ENCODE results near the gene NAT10.
"Not testable (repeated sequence)": the region's sequence is repeated elsewhere in the genome, so short reads cannot be mapped to it uniquely, and the experiment has no call there.

The NAT10 gene

DNA sequence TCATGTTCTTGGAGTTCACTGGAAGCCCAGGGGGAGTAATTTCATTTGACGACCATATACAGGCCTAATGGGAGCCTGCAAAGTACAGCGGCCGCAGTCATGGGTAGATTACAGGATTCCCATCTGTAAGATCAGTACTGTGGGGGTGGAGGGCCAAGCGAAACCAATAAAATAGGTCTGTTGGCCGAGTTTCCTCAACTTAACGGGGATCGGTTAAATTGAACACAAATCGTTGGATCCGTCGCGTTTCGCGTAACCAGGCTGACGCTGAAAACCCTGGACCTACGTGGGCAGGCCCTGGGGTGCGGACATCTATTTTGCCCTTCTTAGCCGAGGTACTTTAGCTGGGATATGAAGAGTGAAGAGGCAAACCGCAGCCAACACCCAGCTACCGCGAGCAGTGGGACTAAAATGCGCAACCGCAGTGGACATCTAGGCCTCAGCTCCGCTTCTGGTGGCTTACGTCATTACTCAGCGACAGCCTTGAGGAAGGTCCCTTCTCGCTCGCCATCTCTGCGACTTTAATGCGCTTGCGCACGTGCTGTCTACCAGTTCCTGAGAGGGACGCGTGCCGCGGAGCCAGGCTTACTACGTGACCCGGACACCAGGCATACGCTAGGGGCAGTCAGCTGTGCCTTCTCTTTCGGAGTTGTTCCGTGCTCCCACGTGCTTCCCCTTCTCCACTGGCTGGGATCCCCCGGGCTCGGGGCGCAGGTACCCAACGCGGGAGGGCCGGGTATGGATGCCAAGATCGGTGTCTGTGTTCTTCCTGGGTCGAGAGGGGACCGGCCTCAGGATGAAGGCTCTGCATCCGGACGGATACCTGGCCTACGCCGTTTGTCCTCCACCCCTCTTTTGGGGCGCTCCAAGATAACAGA lies at the start of gene NAT10:
Gene NAT10 (plus strand): TSS at position 551 of the 878 bp plus-strand sequence. CDS start 2,597 bp downstream, outside the sequence.
- DNase-seq (ENCODE audit: low spot score): peak; percentile 99

DNA sequence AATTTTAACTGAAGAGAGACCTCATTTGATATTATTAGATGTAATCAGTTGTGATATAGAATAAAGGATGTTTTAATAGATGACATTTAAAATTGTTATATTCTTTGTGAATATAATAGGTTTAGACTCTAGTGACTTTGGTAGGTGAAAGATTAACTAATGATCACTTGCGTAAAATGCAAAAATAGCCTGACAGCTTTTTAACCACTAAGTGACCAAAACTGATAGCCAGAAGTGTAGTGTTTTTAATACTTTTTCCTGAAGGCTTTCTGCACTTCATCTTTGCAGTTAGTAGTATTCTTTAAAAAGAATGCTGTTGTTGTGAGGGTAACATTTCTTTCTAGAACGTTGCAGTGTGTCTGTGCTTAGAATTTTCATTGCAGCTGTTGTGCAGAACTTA lies 48.8 kb upstream of the NAT10 start:
- DNase-seq (ENCODE audit: low spot score): no peak

DNA sequence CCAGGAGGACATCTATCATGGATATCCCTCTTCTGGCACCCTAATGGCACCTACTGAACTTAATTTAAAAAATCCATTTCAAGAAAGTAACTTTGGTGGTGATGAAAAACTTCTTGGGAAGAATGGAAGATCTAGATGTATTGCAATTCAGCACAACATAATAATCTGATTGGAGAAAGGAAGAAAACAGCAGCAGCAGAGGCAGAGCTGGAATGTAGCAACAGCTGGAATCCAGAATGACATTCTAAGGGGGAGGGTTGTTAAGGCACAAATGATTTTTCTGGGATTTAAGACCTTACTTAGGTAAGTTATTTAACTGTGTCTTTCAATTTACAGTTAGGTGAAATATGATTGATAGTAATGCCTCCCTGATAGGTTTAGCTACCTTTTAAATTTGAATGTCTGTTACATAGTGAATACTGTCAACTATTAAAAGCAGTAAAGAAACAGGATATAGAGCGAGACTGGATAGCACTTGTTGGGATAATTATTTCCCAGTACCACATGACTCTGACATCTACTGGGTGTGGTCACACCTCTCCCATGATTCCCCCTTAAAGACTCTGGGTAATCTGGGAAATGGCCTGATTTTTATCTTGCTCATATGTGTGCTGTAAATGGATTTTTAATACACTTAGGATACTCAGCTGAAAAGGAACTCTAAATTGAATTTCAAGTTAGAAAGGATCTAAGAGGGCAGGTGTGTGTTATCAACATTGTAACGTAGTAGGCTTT lies 42.2 kb upstream of the NAT10 start:
- DNase-seq (ENCODE audit: low spot score): no peak

DNA sequence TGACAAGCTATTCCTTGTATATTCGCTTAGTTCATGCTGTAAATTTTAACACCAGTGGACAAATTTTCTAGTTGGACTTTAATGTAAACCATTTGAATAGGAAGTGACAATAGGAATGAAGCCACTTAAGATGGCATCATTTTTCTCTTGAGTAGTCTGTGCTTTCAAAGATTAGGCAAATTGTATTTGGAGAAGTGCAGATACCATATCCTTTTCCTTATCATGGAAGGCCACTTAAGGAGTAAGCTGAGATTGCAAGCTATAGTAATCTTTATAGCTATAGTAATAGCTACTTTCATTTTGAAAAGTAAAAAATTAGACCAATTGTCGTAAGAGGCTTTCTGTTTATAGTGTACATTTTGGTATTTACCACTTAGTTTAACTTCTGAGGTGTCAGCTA lies 41.1 kb upstream of the NAT10 start:
- DNase-seq (ENCODE audit: low spot score): no peak

DNA sequence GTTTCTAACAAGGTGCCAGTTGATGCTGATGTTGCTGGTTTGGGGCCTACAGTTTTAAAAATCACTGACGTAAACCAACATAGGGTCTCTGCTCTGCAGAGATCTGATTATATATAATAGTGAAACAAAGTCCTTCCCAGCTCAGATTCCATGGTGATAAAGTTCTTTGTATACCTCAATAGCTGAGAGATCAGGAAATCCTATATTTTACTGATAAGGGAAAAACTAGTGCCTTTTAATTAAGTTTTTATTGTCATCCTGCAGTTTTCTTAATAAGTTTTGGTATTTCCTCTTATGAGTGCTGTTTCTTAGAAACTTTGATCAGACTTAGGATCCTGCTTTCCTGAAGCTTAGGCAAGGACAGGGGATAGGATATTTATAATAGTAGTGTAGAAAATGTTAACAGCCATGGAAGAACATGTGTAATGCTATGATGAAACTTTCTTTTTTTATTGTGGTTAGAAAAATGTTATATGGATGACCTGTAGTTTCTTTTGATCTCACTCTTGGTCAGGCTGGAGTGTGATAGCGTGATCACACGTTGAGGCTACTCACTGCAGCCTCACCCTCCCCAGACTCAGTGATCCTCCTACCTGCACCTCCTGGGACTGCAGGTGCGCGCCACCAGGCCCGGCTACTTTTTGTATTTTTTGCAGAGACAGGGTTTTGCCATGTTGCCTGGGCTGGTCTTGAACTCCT lies 39.8 kb upstream of the NAT10 start:
- DNase-seq (ENCODE audit: low spot score): peak; percentile 69

DNA sequence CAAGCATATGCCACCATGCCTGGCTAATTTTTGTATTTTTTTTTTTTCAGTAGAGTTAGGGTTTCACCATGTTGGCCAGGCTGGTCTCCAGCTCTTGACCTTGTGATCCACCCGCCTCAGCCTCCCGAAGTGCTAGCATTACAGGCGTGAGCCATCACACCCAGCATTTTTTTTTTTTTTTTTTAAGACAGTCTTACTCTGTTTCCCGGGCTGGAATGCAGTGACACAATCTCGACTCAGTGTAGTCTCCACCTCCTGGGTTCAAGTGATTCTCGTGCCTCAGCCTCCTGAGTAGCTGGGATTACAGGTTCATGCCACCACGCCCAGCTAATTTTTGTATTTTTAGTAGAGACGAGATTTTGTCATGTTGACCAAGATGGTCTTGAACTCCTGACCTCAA lies 38.7 kb upstream of the NAT10 start:
- not testable (repeated sequence) for DNase-seq (ENCODE audit: low spot score)

DNA sequence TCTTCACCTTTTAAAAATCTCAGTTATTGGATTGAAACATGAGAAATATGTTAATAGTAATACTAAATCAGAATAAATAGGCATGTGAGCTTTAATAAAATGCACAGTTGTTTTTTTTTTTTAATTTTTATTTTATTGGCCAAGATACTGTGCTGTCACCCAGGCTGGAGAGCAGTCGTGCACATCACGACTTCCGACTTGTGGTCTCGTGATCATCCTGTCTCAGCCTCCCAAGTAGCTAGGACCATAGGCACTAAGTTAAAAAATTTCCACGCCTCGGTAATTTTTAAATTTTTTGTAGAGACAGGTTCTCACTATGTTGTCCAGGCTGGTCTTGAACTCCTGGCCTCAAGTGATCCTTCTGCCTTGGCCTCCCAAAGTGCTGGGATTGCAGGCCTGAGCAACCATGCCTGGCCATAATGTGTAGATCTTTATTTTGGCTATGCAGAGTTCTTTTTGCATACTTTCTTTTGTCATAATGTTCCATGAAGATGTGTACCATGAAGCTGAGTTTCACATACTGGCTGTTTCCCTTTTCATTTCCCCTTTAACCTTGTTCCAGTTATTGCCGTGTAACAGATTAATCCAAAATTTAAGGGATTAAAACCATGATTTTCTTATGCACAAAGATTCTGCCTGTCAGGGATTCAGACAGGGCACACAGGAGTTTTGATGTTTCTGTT lies 37.9 kb upstream of the NAT10 start:
- DNase-seq (ENCODE audit: low spot score): no peak

DNA sequence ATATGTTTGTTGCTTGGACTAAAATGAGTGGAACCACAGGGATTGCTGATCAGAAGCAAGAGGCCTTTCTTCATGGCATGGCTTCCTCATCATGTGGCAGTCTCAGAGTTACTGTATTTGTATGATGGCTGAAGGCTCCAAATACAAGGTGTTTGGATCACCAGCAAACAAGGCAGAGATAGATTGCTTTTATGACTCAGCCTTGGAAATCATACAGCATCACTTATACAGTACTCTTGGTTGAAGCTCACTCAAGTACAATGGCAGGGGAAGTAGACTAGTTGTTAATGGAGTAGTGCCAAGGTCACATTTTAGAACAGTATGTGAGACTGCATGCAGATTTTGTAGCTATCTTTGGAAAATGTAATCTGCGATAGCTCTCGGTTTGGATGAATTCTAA lies 37.3 kb upstream of the NAT10 start:
- peak; percentile 31 for DNase-seq (ENCODE audit: low spot score)

DNA sequence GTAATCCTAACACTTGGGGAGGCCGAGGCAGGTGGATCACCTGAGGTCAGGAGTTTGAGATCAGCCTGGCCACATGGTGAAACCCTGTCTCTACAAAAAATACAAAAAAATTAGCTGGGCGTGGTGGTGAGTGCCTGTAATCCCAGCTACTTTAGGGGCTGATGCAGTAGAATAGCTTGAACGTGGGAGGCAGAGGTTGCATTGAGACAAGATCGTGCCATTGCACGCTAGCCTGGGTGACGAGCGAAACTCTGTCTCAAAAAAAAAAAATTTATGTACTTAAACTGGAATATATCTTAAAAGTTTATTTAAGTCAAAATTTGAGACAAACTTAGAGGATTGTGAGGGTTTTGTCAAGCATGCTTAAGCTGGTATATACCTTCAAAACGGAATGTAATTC lies 34.1 kb upstream of the NAT10 start:
- not testable (repeated sequence) for DNase-seq (ENCODE audit: low spot score)

DNA sequence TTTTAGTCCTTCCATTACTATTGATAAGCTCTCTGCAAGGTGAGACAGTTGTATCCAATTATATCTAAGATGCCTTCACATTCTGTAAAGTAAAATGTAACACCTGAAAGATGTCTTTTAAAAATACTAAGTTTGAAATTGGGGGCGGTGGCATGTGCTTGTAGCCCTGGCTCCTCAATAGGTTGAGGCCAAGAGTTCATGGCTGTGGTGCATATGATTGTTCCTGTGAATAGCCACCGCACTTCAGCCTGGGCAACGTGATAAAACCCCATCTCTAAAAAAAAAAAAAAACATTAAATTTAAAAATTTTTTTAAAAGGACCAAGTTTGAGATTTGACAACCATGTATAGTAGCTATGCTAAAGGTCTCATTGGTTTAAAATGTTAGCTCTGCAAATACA lies 33.4 kb upstream of the NAT10 start:
- no peak for DNase-seq (ENCODE audit: low spot score)

DNA sequence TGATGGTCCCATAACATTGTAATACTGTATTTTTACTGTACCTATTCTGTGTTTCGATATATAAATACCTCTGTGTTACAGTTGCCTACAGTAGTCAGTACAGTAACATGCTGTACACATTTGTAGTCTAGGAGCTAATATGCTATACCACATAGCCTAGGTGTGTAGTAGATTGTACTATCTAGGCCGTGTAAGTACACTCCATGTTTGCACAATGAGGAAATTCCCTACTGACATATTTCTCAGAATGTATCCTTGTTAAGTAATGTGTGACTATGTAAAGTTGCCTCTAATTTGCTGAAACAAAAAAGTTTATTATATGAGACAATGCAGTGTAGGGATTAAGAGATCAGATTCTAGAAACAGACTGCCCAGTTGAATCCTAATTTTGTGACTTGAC lies 32.6 kb upstream of the NAT10 start:
- no peak for DNase-seq (ENCODE audit: low spot score)

DNA sequence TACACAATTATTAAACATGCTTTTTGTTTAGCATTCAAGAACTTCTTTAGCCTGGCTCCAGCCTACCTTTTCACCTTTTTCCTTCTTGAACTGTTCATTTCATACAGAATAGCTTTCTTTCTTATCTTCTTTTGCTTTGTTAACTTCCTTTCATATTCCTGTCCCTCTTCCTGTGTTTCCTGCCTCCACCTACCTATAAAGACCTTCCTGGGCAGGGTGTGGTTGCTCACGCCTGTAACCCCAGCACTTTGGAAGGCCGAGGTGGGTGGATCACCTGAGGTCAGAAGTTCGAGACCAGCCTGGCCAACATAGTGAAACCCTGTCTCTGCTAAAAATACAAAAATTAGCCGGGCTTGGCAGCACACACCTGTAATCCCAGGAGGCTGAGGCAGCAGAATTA lies 31.0 kb upstream of the NAT10 start:
- no peak for DNase-seq (ENCODE audit: low spot score)

DNA sequence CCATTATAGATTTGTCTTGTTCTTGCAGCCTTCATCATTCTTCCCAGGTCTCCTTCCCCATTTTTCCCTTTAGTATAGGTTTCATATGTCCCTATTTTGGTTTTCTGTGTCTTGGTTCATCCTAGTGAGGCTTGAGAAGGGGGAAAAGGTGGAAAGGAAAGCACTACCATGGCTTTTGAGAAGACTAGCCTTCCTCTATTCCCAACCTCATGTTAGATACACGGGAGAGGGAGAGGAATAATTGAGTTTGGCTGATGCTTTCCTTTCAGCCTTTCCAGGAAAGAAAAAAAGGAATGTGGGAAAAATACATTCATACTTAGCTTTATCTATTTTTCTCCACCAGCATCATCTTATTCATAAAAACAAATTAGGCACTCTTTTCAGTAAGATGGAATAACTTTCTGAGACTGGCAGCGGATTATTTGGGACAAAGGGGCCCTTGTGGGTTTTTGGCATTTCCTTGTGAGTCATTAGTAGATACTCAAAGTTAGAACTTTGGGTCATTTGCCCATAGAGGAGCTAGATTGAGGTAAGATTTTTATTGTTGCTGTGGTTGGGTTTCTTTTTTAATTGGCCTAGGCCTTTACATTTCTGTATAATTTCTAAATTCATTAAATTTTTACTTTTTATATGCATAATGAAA lies 30.1 kb upstream of the NAT10 start:
- DNase-seq (ENCODE audit: low spot score): peak; percentile 61

DNA sequence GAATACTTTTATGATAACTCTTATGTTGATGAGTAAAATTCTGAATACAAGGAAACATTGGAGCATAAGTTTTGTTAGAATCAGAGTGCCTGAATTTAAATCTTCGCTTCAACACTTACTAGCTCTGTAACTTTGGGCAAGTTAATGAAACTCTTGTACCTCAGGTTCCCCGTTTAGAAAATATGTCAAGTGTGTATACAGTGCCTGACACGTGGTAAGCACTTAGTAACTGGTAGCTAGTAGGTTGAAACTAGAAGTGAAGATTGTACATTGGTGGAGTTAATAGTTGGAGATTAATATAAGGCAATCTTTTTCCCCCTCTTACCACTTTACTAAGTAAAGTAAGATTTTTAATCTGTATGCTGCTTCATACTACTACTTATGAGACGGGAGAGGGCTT lies 24.8 kb upstream of the NAT10 start:
- no peak for DNase-seq (ENCODE audit: low spot score)

DNA sequence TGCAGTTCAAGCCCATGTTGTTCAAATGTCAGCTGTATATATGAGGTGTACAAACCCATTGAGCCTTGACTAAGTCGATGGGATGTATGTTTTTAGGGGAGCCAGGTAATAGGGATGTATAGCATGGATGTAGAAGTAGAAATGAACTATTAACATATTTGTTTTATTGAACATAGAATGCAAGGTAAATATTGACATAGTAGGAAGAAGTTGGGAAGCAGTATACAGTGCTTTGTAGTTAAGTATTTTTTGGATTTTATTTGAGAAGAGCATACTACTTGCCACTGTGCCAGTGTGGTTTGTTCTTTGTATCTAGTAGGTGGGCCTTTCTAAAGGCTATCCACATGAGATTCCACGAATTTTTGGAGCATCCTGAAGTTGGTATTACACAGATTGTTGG lies 20.8 kb upstream of the NAT10 start:
- no peak for DNase-seq (ENCODE audit: low spot score)

DNA sequence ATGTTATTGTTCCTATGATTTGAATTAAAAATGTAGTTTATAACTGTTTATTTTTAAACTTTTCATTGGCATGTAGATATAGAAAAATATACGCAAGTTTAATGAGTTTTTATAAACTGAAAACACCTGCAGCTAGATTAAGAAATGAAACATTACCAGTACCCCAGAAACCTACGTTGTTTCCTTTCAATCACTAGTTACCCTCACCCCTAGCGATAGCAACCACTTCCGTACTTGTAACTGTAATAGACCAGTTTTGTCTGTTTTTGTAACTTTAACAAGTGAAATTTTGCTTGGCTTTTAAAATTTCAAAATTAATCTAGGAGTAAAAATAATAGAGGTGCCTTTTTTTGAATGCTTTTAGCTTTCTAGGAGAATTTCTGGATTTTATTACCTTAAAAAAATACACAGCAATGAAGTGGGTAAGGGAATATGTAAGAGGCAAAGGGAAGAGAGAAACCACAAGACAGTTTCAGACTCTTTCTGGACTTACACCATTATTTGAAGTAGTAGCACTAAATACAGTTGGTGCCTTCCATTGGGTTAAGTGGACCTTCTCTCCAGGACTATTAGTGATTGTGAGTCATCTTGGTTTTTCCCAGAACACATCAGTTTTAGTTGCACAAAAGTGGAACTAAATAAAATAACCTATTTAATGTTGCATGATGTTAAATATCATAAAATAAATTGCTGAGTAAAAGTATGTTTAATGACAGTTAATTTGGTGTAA lies 18.7 kb upstream of the NAT10 start:
- no peak for DNase-seq (ENCODE audit: low spot score)

DNA sequence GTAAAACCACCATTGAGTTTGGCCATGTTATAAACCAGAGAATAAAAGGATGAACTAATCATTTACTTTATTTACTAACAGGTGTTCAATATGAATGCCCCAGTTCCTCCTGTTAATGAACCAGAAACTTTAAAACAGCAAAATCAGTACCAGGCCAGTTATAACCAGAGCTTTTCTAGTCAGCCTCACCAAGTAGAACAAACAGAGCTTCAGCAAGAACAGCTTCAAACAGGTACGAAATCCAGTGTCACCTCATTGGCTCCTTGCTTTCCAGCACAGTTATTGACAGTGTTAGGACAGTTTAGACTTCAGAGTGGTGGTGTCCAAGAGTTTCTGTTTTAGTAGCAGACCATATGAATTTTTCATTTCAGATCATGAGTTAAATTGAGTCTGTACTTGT lies 13.6 kb upstream of the NAT10 start:
- no peak for DNase-seq (ENCODE audit: low spot score)

DNA sequence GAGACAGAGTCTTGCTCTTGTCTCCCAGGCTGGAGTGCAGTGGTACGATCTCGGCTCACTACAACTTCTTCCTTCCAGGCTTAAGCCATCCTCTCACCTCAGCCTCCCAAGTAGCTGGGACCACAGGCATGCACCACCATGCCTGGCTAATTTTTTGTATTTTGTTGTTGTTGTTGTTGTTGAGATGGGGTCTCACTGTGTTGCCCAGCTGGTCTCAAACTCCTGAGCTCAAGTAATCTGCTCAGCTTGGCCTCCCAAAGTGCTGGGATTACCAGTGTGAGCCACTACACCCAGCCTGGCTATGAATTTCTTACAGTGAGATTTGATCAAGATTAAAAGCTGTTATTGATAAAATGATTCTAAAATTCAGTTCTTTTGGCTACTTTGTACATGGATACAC lies 10.5 kb upstream of the NAT10 start:
- DNase-seq (ENCODE audit: low spot score): not testable (repeated sequence)

DNA sequence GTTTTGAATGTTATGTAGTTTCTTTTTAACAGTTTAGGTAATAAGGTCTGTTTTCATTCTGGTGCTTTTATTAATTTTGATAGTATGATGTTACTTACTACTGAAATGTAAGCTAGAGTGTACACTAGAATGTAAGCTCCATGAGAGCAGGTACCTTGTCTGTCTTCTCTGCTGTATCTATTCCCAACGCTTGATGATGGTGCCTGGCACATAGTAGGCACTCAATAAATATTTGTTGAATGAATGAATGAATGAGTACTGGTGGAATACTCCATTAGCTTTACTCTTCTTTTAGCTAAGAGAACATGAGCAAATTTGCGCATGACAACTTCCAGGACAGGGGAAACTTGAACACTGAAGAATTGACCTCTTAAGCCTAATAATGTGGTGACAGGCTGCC lies 6.6 kb upstream of the NAT10 start:
- no peak for DNase-seq (ENCODE audit: low spot score)

DNA sequence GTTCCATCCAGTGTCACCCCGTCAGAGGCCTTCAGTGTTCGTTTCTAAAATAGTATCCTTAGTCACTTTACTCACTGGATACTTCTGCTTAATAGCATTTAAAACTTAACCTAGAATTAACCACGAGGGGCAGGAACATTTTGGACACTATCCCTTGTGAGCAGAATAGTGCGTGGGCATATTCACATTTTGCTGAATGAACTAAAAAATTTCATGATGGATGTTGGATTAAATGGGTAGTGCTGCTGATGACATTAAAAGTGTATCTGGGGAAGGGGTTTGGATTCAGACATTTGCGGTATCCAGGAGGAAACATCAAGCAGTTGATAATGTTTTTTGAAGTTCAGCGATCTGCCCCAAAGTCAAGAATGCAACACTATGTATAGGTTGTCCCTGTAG lies 750 bp upstream of the NAT10 start:
- DNase-seq (ENCODE audit: low spot score): no peak

DNA sequence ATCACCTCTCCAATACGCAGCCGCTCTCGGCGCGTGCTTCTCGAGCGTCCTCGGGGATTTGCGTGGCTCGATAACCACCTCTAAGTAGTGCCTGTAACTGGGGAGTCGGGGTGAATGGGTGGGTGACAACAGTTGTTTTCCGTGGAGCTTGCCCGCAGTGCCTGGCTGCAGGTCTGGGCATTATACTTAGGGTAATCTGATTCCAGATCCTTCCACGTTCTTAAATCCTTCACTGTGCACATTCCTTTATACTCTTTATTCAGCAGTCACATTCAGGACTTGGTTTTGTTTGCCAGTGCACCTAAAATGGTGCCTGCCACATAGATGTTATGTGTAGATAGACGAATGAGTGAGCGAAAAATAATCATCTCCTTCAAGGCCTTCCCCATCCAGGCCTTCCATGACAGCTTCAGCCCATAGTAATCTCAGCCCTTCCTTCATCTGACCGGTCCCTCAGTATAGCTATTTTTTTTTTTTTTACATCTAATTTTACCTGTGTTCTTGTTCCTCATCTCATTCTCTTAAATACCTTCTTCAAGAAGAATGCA lies 602 bp downstream of the NAT10 start:
- DNase-seq (ENCODE audit: low spot score): peak; percentile 25
